T-helper 9 cell (primary cell): ENCODE measurements around the gene WFDC11.

ENCODE experiments used
- DNase-seq: peaks from one replicate; pipeline ENCODE4 v3.0.0-alpha.2; 2020

Gene WFDC11

GRCh38 chr20:45621593-45621992 is 48.4 kb downstream of the WFDC11 start:
- no peak for DNase-seq

GRCh38 chr20:45617591-45617990 is 52.4 kb downstream of the WFDC11 start:
- no peak for DNase-seq

- DNase-seq, result no peak
These were observed 57.7 kb downstream of the WFDC11 start for GRCh38 chr20:45612314-45612713.

- DNase-seq, result no peak
These were observed 59.0 kb downstream of the WFDC11 start for GRCh38 chr20:45611054-45611453.

GRCh38 chr20:45607810-45608209 is 62.2 kb downstream of the WFDC11 start:
- DNase-seq, result no peak
